Measurements from ENCODE around the gene OXT.
"Not testable (repeated sequence)": the region's sequence is repeated elsewhere in the genome, so short reads cannot be mapped to it uniquely, and the experiment has no call there.

OXT gene

GRCh38 chr20:3047486-3048419 is 23.7 kb upstream of the OXT start:
- DNase-seq (ENCODE audit: low read depth, low spot score): no peak

- DNase-seq (ENCODE audit: low read depth, low spot score): no peak
These were observed 19.9 kb upstream of the OXT start for GRCh38 chr20:3051385-3052019.

GRCh38 chr20:3059489-3059888 is 11.9 kb upstream of the OXT start:
- no peak for DNase-seq (ENCODE audit: low read depth, low spot score)

- not testable (repeated sequence) for DNase-seq (ENCODE audit: low read depth, low spot score)
These were observed 7.3 kb upstream of the OXT start for GRCh38 chr20:3064119-3064518.

GRCh38 chr20:3067139-3068014 is 4.0 kb upstream of the OXT start:
- DNase-seq (ENCODE audit: low read depth, low spot score): no peak

GRCh38 chr20:3068075-3068474 is 3.3 kb upstream of the OXT start:
- DNase-seq (ENCODE audit: low read depth, low spot score): no peak

GRCh38 chr20:3068986-3069900 is 2.2 kb upstream of the OXT start:
- no peak for DNase-seq (ENCODE audit: low read depth, low spot score)

GRCh38 chr20:3070725-3071124 is 695 bp upstream of the OXT start:
- DNase-seq (ENCODE audit: low read depth, low spot score): no peak

GRCh38 chr20:3071266-3071609 is 182 bp upstream of the OXT start:
- no peak for DNase-seq (ENCODE audit: low read depth, low spot score)

GRCh38 chr20:3072530-3073250 is 1.3 kb downstream of the OXT start:
- DNase-seq (ENCODE audit: low read depth, low spot score): no peak

- DNase-seq (ENCODE audit: low read depth, low spot score): not testable (repeated sequence)
These were observed 1.8 kb downstream of the OXT start for GRCh38 chr20:3073251-3073643.

GRCh38 chr20:3074812-3075211 is 3.4 kb downstream of the OXT start:
- DNase-seq (ENCODE audit: low read depth, low spot score): no peak

GRCh38 chr20:3075315-3075714 is 3.9 kb downstream of the OXT start:
- DNase-seq (ENCODE audit: low read depth, low spot score): not testable (repeated sequence)

- DNase-seq (ENCODE audit: low read depth, low spot score): no peak
These were observed 6.3 kb downstream of the OXT start for GRCh38 chr20:3077618-3078134.

- no peak for DNase-seq (ENCODE audit: low read depth, low spot score)
These were observed 9.5 kb downstream of the OXT start for GRCh38 chr20:3080939-3081388.

GRCh38 chr20:3081641-3082040 is 10.2 kb downstream of the OXT start:
- DNase-seq (ENCODE audit: low read depth, low spot score): no peak

- DNase-seq (ENCODE audit: low read depth, low spot score): no peak
These were observed 11.0 kb downstream of the OXT start for GRCh38 chr20:3082306-3082951.

- no peak for DNase-seq (ENCODE audit: low read depth, low spot score)
These were observed 11.8 kb downstream of the OXT start for GRCh38 chr20:3082955-3083952.

Data from smooth muscle cell of the brain vasculature (primary cell).